ENCODE results near the gene ASNSD1.

ASNSD1 gene

GRCh38 chr2:189719571-189719970 lies 58.3 kb downstream of the ASNSD1 start:
- Histone ChIP-seq H3K4me1 (ENCODE audit: control insufficient read depth, insufficient read depth, low read length) (no peaks in the 10 kb centered on the region), H3K27ac (ENCODE audit: insufficient read depth, low read depth, low read length, poor library complexity, severe bottlenecking) (no peak overlapping the region), H3K4me3 (ENCODE audit: insufficient read depth, low read depth, low read length) (no peak overlapping the region), H3K9me3 (ENCODE audit: control insufficient read depth, low read length) (no peaks in the 10 kb centered on the region), H3K27me3 (ENCODE audit: control insufficient read depth, insufficient read depth, low read length, poor library complexity, severe bottlenecking) (no peaks in the 10 kb centered on the region), H3K36me3 (ENCODE audit: control insufficient read depth, insufficient read depth, low read length) (no peaks in the 10 kb centered on the region)
- WGBS, 2 experiments = 94 to 95% methylated on average over 3 of the region's 4 CpGs

Measured in ectodermal cell (in vitro differentiated cells).